CD4-positive, alpha-beta T cell treated with Interleukin-15 for 1 hour (primary cell): ENCODE data around the gene SLC6A12.
"Not testable (repeated sequence)": the region's sequence is repeated elsewhere in the genome, so short reads cannot be mapped to it uniquely, and the experiment has no call there.

Experiments
- DNase-seq: peaks from one replicate; pipeline ENCODE4 v3.0.0-alpha.2; 2020

Gene SLC6A12

DNA sequence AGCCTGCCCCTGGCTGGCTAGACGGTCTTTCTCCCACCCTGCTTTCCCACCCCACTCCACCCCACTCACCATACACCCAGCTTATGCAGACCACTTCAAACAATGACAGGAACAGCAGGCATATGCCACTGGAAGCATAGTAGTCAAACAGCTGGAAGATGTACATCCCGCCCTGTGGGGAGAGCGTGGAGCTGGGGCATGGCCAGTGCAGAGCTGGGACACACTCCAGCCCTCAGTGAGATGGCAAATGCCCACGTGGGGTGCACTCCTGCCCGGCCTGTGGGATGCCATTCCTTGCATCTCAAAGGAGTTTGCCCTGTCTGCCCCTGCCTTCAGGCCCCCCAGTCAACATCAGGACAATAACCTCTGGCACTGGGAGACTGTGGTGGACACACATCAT, 18.8 kb downstream of the SLC6A12 start:
- DNase-seq: no peak

- DNase-seq: no peak
Measured at GRCh38 chr12:194276-194675, 19.7 kb downstream of the SLC6A12 start.

GRCh38 chr12:193261-193660, 20.7 kb downstream of the SLC6A12 start:
- no peak for DNase-seq

DNA sequence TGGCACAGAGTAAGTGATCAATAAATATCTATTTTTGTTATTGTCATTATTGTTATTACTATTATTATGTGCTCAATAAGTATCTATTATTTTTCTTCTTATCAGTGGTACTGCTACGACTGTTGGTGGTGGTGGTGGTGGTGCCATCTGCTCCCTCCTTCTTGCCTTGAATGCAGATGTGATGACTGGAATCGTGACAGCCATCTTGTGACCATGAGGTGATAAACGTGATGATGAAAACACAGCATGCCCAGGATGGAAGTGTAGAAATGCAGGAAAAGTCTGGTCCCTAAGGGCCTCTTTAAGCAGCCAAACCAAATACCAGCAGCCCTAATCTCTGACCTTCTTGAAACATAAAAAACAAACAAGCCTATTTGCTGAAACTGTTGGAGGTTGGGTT, 22.4 kb downstream of the SLC6A12 start:
- no peak for DNase-seq

DNA sequence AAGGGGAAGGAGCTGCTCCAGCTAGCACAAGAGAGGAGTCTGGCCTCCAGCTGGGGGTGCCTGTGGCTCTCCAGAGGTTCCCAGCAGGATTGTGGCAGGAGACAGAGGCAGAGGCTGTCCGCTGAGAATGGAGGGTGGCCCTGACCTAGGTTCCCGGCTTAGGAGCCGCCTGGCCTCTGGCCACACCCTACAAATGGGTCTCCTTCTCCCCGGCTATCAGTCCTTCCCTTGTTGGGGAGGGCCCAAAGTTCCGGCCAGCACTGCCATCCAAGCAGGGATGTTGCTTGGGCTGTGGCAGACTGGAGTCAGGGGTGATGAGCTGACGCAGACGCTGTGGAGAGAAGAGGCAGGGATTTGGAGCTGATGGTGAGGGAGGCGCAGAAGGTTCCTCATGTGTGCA, 23.1 kb downstream of the SLC6A12 start:
- no peak for DNase-seq

- no peak for DNase-seq
Measured at GRCh38 chr12:189622-189962, 24.4 kb downstream of the SLC6A12 start.

DNA sequence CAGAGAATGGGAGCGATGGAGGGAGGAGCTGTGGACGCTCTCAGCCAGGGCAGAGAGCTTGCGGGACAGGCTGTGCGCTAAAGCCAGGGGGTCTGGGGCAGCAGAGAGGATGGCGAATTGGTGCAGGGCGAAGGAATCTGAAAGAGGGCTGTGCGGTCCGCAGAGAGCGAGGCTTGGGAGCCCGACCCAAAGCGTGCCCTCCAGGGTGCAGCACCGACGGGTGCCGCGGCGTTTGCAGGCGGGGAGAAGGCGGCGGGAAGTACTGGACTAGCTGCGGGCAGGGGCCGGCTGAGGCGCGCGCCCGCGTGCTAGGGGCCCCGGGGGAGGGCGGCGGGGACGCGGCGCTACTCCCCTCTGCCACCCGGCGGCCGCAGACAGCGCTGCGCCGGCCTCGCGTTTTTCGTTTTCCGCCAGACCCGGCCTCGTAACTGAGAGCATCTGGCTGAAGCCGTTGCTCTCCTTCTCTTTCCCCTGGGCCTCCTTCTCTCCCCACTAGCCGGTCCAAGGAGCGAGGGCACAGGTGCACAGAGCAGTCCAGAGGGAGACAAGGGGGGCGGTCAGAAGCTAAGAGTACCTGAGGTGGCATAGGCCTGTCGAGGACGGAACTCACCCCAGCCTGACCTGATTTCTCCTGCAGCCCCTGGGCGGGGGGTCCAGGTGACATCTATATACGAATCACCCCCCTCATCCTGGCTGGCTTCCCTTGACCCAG, 24.9 kb downstream of the SLC6A12 start:
- peak; percentile 41 for DNase-seq

GRCh38 chr12:187986-188909, 25.7 kb downstream of the SLC6A12 start:
- not testable (repeated sequence) for DNase-seq

GRCh38 chr12:186006-186625, 27.8 kb downstream of the SLC6A12 start:
- no peak for DNase-seq

DNA sequence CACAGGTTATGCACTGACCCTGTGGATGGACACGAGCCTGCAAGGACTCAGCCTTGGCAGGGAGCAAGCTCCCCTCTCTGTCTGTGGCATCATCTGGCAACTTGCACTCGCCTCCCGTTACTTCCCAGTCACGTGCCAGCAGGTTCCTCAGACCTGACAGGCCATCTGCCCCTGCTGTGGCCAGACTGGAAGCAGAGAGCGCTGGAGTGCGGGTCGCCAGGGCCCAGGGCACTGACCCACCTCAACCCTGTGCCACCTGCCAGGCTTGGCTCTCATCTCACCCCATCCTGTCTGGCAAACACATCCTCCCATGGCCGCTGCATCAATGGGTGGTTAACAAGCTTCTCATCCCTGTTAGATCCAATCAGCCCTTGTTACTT, 28.4 kb downstream of the SLC6A12 start:
- no peak for DNase-seq

GRCh38 chr12:184811-185575, 29.0 kb downstream of the SLC6A12 start:
- DNase-seq: no peak

DNA sequence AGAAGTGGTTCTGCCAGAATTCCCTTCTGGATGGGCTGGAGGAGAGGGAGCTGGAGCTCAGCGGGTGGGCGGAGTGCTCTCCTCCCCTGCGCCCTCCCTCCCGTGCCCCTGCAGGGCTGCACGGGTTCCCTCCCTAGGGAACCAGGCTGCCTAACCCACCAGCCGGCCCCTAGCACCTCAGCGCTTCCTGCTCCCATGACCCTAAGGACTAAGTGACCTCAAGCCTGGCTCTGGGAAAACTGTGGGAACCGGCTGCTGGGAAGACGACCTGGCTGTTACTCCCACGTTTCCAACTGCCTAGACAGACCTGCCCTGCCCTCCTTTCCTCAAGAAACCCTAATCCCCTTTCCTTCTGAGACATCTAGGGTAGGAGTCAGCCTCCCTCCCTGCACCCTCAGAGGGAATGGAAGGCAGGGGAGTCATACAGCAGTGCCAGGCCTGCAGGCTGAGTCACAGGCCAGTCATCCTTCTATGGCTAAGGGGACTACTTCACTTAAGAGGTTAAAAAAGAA, 31.5 kb downstream of the SLC6A12 start:
- DNase-seq: no peak

GRCh38 chr12:181921-182320, 32.0 kb downstream of the SLC6A12 start:
- DNase-seq: no peak

DNA sequence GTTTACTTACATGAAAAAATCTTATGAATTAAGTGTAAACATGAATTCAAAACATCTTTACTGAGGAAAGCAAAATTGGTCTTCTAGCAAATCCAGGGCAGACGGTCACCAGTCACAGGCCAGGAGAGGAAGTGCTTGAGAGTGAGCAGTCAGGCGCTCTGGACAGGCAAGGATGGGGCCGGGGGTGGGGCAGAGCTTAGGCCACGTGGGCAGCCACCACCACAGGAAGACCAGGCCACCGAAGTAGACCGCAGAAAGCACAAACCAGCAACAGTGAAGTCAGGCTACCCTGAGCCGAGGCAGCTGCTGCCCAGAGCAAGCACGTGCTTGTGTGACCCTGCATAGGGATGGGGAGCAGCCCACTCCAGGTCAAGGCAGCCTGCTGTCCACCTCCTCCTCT, 33.5 kb downstream of the SLC6A12 start:
- peak; percentile 48 for DNase-seq

- no peak for DNase-seq
Measured at GRCh38 chr12:179885-180284, 34.1 kb downstream of the SLC6A12 start.

- no peak for DNase-seq
Measured at GRCh38 chr12:179131-179884, 34.6 kb downstream of the SLC6A12 start.

- no peak for DNase-seq
Measured at GRCh38 chr12:178829-179109, 35.2 kb downstream of the SLC6A12 start.

DNA sequence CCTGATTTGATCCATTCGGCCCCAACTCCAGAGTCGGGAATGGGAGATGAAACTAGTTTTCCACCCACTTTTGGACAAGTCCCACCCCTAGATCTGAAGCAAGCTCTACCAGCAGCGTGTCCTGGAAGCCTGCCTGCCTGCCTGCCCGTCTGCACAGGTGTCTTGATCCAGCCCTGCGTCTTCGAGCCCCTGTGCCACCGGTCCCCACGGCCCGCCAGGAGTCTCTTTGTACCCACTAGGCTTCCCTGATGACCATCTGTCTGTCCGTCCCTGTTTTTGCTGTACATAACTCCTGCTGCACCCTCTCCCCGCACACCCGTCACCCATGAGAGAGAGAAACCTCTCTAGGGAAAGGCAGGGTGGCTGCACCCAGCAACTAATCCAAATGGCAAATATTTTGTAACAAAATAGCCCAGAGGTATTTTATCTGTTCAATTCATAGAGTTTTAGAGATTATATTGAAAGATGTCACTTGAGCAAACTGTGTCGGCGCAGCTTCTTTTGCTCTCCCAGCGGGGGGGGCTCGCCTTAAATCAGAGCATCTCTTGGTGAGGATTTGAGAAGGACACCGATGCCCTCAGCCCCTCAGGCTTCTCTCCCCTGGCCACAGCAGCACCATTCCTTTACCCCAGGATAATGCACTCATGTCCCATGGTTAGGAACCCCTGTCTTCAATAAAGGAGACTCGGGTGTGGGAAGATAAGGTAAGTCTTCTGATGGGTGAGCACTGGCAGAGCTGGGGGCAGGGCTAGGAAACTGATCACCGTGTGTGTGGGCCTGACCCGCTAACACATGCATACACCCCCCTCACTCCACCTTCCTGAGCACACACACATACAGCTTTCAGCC, 35.8 kb downstream of the SLC6A12 start:
- DNase-seq: no peak

DNA sequence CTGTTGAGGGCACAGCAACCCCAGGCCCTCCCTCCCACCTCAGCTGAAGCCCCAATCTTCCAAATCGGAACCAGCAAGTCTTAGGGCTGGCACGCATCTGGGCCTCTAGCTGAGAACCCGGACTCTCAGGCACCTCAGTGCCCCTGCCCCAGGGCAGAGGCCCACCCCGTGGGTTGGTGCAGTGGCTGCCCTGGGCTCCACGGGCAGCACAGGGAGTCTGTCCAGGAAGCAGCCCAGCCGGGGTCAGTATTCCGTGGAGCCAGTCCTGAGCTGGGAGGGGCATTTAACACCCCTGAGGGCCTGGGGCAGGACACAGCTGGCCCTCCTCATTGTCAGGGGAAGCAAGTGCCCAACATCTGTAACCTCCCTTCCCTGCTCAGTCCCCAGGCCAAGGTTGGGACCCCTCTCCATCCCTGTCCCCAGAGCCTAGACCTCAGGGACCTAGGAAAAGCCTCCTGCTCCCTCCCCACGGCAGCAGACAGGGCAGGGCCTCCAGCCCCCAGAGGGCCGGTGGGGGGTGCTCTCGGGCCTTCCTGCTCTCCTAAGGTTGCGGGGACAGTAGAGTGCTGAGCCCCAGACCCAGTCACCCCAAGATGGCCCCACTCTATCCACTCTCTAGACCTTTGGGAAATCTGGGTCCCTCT, 36.5 kb downstream of the SLC6A12 start:
- no peak for DNase-seq

- DNase-seq: no peak
Measured at GRCh38 chr12:176321-177181, 37.4 kb downstream of the SLC6A12 start.
